GM12865 (cell line): Measurements from ENCODE around the gene SYS1.

Source experiments
- DNase-seq: peaks from one replicate; pipeline ENCODE4 v3.0.0; 2010; ENCODE audit warnings: low read depth
- H3K4me3 ChIP-seq: 2 replicates; pipeline ENCODE4 v1.5.1; 2011; ENCODE audit warnings: mild to moderate bottlenecking, low read depth, low read length, control low read depth
- TF ChIP-seq, protein P1 (sequence below): IDR thresholded peaks from 2 replicates; pipeline ENCODE4 v1.5.1; 2011; ENCODE audit warnings: low read length, control low read depth, low read depth, inconsistent platforms; ENCODE audit not compliant: insufficient read depth; ENCODE audit errors: missing control alignments

The SYS1 gene

DNA sequence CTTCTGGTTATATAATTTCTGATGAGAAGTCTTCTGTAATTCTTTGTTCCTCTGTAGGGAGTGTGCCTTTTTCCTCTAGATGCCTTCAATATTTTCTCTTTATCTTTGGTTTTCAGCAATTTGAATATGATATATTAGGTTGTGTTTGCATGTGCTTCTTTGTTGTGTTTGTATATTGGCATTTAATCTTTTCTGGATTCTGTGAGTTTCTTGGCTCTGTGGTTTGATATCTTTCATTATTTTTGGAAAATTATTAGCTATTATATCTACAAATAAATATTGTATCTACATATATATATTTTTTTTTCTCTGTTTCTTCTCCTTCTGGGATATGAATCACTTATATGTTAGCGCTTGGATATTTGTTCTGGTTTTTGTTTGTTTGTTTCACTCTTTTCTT is 36.1 kb downstream of the SYS1 start:
- DNase-seq, result no peak
- TF ChIP-seq, protein P1, sequence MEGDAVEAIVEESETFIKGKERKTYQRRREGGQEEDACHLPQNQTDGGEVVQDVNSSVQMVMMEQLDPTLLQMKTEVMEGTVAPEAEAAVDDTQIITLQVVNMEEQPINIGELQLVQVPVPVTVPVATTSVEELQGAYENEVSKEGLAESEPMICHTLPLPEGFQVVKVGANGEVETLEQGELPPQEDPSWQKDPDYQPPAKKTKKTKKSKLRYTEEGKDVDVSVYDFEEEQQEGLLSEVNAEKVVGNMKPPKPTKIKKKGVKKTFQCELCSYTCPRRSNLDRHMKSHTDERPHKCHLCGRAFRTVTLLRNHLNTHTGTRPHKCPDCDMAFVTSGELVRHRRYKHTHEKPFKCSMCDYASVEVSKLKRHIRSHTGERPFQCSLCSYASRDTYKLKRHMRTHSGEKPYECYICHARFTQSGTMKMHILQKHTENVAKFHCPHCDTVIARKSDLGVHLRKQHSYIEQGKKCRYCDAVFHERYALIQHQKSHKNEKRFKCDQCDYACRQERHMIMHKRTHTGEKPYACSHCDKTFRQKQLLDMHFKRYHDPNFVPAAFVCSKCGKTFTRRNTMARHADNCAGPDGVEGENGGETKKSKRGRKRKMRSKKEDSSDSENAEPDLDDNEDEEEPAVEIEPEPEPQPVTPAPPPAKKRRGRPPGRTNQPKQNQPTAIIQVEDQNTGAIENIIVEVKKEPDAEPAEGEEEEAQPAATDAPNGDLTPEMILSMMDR, result no peak
- H3K4me3 ChIP-seq, result no peak overlapping the region

DNA sequence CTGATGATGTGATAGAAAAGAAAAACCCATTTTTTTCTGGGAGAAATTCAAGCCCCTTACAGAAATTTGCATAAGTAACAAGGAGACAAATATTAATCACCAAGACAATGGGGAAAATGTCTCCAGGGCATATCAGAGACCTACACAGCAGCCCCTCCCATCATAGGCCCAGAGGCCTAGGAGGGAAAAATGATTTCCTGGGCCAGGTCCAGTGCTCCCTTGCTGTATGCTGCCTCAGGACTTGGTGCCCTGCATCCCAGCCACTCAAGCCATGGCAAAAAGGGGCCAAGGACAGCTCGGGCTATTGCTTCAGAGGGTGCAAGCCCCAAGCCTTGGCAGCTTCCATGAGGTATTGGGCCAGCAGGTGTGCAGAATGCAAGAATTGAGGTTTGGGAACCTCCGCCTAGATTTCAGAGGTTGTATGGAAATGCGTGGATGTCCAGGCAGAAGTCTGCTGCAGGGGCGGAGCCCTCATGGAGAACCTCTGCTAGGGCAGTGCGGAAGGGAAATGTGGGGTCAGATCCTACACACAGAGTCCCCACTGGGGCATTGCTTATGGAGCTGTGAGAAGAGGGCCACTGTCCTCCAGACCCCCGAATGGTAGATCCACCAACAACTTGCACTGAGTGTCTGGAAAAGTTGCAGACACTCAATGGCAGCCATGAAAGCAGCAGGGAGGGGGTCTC is 37.5 kb downstream of the SYS1 start:
- TF ChIP-seq, protein P1, result no peak
- H3K4me3 ChIP-seq, result no peak overlapping the region
- no peak for DNase-seq

DNA sequence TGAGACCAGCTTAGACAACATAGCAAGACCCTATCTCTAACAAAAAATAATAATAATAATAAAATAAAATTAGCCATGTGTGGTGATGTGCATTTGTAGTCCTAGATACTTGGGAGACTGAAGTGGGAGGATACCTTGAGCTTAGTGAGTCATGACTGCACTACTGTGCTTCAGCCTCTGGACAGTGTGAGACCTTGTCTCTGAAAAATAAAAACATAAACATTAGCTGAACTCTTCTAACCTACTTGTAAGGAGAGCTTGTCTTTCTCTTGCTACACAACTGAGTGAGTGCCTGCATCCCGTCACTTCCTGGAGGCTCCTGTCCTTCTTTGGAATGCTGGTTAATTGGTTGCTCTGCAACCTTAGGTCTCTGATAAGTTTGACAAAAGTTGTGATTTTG is 40.0 kb downstream of the SYS1 start:
- DNase-seq, result no peak
- TF ChIP-seq, protein P1, result no peak
- H3K4me3 ChIP-seq, result no peak overlapping the region

DNA sequence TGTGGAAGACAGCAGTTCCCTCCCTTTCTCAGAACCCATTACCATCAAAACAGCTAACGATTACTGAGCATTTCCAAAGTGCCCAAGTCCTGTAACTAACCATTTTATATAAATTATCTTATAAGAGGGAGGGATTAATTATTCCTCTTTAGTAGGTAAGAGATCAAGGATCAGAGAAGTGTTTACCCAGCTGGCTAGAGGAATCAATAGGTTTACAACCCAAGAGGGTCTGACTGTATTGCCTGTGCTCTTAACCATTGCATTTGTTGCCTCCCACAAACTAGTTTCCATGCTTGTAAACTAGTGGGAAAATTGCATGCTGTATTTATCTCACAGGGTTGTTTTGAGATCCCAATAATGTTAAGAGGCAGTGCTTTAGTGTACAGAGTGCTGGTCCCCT is 41.5 kb downstream of the SYS1 start:
- no peak overlapping the region for H3K4me3 ChIP-seq
- TF ChIP-seq, protein P1, result no peak
- DNase-seq, result no peak

DNA sequence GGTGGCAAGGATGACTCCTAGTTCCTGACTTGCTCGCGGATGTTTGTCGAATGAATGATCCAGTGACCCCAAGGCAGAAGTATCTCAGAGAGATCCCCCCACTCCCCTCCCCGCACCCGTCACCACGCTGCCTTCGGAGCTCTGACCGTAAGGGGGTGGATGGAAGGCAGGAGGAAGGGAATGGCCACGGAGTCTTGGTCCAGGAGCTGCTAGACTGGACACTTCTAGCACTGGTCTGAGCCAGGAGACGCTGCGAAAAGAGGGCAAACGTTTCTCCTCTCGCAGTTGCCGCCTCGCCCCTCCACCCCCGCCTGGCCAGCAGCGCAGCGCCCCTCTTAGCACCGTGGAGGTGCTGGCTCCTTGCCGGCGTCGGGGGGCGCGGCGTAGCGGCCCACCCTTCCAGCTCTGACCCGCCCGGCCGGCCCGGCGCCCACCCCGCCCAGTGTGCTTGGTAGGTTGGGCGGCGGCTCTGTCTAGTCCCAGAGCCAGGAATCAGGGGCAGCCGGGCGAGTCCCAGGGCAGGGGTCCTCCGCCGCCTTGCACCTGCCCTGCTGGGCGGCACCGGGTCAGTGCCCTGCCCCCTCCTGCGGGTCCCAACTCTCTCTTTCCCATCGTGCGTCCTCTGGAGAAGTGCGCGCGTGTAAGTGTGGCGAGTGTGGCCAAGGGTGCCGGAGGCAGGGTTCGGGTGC is 42.8 kb downstream of the SYS1 start:
- no peak overlapping the region; the same call in 1 of the 2 replicates for H3K4me3 ChIP-seq
- TF ChIP-seq, protein P1, result no peak
- DNase-seq, result no peak

DNA sequence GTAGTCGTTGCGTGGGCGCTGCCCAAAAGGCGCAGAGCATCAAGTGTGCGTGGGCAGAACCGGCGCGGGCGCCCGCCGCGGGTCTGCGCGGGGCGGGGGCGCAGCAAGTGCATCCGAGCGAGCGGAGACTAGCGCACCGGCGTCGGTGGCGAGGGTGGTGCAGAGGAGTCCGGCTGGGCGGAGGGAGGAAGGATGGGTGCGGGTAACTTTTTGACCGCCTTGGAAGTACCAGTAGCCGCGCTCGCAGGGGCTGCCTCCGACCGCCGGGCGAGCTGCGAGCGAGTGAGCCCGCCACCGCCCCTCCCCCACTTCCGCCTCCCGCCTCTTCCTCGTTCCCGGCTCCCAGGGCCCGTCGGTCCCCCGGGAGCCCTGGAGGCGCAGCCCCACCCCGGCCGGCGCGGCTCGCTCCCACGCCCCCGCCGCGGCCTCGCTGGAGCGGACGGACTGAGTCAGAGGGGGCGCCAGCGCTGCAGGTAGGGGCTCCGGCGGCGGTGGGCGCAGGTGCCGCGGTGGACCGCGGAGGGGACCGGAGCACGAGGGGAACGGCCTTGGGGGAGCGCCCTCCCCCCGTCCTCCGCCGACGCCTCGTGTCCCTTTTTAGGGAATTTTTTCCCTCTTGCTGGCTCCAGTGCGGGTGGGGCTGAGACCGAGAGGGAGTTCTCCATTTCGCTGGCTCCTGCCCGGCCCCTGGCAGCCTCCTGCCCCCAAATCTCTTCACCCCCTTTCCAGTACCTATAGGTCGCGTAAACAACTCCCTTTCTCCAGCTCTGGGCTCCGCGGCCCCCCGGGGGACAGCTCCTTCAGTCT is 43.5 kb downstream of the SYS1 start:
- DNase-seq, result no peak
- no peak overlapping the region; the same call in 1 of the 2 replicates for H3K4me3 ChIP-seq
- TF ChIP-seq, protein P1, result no peak
